Globus pallidus (tissue), 1 donor: ENCODE results near the gene SLC15A1.
"Not testable (repeated sequence)": the region's sequence is repeated elsewhere in the genome, so short reads cannot be mapped to it uniquely, and the experiment has no call there.

Source experiments
- DNase-seq: peaks from one replicate; pipeline ENCODE4 v3.0.0-alpha.2; 2015; ENCODE audit warnings: low spot score

The SLC15A1 gene

DNA sequence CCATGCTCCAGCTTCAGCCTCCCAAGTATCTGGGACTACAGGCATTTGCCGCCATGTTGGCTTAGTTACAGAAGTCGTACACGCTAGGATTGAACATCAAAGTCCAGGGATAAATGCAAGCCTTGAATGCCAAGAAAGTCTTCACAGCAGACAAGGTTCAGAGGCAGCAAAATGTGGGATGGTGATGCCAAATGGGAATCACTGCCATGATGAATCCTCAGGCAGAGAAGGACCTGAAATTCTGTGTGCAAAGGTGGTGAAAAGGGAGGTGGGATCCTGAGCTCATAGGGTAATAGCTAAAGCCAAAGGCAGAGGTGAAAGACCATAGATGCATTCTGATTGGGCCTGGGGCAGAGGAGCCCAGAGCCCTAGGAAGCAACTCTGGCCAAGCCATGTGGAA is 96.2 kb downstream of the SLC15A1 start:
- no peak for DNase-seq

DNA sequence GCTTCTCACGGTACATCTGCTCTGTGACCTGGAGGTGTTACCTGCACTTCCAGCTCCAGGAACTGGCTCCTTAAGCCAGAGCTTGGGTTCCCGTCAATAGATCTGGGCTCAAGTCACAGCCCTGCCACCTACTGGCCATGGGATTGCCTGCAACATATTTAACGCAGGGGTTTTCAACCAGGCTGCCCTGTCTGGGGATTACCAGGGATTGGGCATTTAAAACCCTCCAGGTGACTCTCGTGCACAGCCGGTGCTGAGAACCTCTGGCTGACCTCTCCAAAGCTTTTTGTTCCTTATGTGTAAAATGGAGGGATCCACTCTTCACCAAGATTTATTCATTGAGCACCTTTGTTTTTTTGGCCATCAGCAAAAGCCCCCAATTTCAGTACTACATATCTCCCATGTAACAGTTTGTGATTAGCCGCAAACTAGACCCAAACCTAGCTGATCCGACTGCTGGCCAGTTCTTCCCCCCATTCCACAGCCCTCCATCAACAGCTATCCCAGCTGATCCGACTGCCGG is 98.9 kb downstream of the SLC15A1 start:
- peak; percentile 57 for DNase-seq

DNA sequence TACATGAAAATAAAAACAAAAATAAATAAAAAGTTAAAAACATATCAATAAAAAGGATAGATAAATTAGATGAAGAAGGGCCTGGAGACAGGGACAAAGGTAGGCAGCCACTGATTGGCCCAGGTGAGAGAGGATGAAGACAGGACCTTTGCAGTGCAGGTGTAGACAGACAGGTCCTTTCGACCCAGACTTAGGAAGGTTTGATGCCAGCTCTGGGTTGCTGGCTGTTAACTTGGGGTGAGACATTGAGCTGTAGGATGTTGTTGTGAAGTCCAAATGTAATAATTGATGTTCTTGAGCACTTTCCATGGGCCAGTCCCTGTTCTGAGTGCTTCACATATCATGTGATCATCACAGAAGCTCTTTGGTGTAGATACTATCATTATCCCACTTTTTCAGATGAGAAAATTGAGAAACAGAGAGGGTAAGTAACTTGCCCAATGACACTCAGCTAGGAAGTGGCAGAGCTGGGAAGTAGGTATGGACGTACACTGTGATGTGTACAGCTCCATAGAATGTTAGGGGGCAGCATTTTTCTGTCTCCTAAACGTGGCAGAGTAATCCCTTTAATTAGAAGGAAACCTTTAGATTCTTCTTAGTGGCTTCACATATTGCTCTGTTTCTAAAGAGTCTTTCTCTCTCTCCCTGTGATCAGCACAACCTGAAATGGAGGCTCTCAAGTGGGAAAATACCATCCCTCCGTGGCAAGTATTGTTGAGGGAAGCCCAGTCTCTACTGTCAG is 99.6 kb downstream of the SLC15A1 start:
- DNase-seq = no peak

DNA sequence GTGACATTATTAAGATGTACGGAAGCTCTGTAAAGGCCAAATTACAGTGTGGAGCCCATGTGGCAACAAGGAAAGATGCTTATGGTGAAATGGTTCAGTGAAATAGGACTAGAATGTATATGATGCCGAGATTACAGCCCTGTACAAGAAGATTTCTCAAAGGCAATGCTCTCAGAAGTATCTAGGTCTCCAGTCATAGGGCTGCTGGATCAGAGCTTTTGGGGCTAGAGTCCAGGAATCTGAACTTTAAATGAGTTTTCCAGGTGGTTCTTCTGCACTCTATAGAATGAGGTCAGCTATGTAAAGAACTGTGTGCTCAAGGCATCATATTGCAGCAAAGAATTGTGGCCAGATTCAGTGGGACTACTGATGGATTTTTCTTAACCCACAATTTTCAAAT is 100.2 kb downstream of the SLC15A1 start:
- no peak for DNase-seq

DNA sequence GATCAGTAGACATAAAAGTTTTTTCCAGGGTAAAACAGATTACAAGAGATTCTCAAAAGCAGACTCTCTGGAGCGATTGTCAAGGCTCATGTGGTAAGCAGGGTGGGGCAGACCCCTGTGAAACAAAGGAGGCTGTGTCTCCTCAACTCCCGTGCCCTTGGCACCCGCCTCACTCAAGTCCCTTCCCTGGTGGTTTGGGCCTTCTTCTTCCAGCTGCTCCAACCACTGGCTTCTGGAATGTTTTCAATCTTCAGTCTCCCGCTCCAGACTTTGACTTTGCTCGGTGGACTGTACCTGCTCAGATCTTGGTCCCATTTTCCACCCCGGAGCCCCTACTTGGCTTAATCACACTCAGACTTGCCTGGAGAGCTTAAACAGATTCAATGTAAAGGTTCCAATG is 100.7 kb downstream of the SLC15A1 start:
- DNase-seq = no peak

DNA sequence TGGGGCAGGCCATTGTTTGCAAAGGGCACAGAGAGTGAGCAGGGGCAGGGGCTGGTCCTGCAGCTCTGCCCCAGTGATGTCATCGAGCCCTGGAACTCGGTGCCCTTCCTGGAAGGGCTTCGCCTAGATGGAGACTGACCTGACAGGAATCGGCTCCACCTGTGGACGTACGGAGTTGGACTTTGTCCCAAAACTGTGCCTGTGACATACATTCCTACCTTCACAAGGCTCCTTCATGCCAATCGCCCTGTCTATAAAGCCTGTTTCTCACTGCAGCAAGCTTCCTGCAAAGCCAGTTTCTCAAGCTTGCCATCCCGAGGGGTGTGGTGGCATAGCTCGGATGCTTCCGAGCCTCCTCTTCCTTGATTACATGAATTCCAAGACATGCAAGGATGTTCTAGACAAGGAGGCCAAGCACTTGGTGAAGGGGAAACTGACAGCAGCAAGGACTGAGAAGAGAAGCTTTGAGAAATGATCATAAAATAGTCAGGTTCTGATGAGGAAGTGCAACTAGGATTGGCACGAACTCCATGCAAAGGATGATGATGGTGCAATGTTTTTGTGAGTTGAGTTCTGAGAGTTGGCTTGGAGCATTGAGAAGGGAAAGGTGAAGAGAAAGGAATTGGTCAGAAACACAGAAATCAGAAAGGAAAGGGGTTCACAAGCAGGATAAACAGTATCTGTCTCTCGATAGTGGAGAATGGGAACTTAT is 101.9 kb downstream of the SLC15A1 start:
- no peak for DNase-seq

DNA sequence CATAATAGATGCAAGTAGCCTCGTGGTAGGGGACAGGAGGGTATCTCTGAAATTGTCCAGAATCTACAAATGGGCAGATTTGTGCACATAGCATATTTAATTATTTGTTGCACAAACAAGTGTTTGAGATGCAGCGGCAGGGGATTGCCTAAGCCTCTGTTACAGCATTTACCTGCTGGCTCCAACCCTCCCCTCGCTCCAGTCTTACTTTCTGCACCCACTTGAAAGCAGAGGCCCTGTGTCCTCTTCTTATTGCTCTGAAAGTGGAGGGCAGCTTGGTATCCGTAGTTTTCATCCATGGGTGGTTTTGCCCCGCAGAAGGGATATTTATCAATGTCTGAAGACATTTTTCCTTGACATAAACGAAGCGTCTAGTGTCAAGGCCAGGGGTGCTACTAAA is 102.6 kb downstream of the SLC15A1 start:
- no peak for DNase-seq

DNA sequence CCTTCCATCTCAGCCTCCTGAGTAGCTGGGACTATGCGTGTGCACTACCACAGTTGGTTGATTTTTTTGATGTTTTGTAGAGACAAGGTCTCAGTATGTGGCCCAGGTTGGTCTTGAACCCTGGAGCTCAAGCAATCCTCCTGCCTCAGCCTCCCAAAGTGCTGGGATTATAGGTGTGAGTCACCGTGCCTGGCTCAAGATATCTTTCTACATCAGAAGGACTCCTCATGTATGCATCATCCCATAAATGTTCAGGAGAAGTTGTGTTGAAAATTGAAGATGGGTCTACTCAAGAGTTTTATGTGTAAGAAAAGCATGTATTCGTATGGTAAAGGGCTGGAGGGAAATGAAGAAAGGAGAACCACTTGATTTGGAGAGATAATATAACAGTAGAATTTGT is 103.8 kb downstream of the SLC15A1 start:
- no peak for DNase-seq

DNA sequence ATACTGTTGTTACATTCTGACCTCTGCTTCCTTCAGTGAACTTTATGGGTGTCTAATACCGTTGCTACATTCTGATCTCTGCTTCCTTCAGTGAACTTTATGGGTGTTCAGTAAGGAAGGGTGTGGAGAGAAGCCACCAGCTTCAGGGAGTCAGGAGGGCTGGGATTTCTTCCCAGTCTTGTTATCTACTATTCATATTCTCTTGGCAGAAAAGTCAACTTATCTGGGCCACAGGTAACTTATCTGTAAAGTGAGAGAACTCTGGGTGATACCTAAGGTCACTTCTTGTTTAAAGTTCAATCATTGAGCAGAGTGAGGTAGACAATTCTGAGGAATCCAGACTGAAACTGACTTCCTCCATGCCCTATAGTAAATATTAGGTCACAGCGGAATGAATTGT is 104.3 kb downstream of the SLC15A1 start:
- no peak for DNase-seq

DNA sequence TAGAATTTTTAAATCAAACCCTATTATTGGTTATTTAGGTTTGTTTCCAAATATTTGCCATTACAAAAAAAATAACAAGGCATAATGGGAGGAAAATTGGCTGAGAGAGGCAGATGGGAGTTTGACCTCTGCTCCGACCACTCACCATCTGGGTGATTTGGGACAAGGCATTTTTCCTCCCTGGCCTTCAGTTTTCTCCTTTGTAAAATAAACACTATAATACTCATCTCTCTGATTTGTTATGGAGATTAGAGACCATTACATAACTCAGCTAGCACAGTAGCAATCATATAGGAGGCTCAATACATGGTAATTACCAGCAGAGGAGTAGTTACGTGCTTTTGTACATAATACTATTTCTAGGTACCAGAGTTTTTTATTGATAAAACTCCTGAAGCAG is 105.4 kb downstream of the SLC15A1 start:
- DNase-seq = no peak

DNA sequence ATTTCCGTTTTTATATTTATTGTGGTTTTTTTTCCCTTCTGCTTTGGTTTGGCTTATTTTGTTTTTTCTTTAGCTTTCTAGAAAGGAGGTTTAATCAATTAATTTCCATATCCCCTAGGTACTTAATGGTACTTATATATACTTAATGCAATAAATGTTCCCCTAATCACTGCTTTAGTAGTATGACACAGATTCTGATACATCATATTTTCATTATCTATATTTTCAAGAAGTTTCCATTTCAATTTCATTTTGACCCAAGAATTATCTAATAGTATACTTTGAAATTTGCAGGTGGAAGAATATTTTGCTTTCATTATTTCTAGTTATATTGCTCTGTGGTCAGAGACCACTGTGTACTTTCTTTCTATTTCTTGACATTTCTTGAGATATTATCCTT is 109.0 kb downstream of the SLC15A1 start:
- no peak for DNase-seq

DNA sequence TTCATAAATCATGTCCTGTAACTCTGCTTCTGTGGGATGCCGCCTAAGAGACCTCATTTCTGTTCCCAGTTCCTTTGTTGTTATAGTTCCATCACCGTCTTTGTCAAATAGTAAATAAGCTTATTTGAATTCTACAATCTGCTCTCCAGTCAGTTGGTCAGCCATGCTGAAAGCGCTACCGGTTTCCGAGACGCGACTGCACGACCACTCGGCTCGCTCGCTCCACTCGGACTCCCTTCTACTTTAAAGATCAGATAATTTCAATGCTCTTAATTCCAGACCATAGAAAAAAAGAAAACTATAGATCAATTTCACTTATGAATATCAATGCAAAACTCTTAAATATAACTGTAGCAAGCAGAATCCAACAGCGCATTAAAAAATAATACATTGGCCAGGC is 111.4 kb downstream of the SLC15A1 start:
- DNase-seq = no peak

DNA sequence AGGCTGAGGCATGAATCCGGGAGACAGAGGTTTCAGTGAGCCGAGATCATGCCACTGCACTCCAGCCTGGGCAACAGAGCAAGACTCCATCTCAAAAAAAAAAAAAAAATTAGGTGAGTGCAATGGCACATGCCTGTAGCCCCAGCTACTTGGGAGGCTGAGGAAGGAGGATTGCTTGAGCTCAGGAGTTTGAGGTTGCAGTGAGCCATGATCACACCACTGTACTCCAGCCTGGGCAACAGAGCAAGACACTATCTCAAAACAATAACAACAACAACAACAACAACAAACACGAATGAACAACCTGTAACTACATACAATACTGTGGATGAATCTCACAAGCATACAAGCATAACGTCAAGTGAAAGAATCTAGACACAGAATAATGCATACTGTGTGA is 112.7 kb downstream of the SLC15A1 start:
- DNase-seq = not testable (repeated sequence)

DNA sequence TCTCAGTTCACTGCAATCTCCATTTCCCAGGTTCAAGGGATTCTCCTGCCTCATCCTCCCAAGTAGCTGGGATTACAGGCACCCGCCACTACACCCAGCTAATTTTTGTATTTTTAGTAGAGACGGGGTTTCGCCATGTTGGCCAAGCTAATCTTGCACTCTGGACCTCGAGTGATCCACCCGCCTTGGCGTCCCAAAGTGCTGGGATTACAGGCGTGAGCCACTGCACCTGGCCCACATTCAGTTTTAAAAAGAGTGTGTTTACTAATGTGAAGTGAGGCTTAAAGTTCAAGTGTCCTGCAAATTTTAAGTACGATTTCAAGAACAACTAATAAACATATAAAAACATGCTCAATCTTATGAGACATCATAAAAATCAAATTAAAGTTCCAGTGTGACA is 114.1 kb downstream of the SLC15A1 start:
- not testable (repeated sequence) for DNase-seq
